ENCODE data around the gene RPUSD3. TPM values are rescaled to one million over a fixed set of nuclear protein-coding genes. Genes with fewer than 3 reads are reported as not detected.
"Not testable (repeated sequence)": the region's sequence is repeated elsewhere in the genome, so short reads cannot be mapped to it uniquely, and the experiment has no call there.

RPUSD3 gene
- total RNA-seq, 1 donor from 2014 or later = 48.4 TPM

DNA sequence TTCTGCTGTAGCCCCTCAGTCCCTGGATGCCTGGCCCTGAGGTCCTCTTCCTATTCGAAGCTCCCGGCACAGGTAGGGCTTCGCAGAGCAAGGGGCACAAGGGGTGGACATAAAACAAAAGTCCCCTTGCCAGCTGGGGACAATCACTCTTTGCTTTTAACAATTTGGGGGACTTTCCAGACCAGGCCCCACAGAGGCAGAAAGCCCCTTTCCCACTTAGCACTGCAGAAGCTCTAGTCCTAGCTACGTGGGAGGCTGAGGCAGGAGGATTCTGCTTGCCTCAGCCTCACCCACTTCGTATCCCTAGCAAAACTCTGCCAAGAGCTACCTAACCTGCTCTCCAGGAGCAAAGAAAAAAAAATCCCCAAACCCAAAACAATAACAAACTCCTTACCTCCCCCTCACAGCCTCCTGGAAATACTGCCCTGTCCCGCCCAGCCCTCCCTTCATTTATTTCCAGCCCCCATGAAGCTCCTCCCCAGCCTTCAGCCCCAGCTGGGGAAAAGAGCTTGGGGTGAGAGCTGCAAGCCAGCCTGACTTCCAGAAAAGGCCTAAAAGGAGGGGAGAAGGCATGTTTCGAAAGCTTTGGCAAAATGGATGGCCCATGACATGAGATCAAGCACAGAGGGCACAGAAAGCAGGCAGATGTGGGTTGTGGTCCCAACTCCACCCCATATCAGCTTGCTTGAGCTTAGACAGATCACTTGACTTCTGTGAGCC is 36.2 kb upstream of the RPUSD3 start, which contains the start of gene CIDEC:
CIDEC (minus strand) TSS at position 424 of the 720 bp plus-strand sequence. CDS start 1,767 bp downstream, outside the sequence.
- DNase-seq (ENCODE audit: low spot score in 2 of 2, unreplicated experiment in 2 of 2) = no peak
- no peaks in the 10 kb centered on the region for H3K36me3 Mint-ChIP-seq
- H3K27ac Mint-ChIP-seq = no peak within 1 kb of the TSS
- TF ChIP-seq, protein P1, sequence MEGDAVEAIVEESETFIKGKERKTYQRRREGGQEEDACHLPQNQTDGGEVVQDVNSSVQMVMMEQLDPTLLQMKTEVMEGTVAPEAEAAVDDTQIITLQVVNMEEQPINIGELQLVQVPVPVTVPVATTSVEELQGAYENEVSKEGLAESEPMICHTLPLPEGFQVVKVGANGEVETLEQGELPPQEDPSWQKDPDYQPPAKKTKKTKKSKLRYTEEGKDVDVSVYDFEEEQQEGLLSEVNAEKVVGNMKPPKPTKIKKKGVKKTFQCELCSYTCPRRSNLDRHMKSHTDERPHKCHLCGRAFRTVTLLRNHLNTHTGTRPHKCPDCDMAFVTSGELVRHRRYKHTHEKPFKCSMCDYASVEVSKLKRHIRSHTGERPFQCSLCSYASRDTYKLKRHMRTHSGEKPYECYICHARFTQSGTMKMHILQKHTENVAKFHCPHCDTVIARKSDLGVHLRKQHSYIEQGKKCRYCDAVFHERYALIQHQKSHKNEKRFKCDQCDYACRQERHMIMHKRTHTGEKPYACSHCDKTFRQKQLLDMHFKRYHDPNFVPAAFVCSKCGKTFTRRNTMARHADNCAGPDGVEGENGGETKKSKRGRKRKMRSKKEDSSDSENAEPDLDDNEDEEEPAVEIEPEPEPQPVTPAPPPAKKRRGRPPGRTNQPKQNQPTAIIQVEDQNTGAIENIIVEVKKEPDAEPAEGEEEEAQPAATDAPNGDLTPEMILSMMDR (IDR thresholded peaks at IDR 0.05; ENCODE audit: unreplicated experiment) = no peak
- peaks cover 6% of the 10 kb centered on the region for H3K4me1 Mint-ChIP-seq
- no peak within 1 kb of the TSS for H3K4me3 Mint-ChIP-seq
- no peaks in the 10 kb centered on the region for H3K9me3 Mint-ChIP-seq
- no peaks in the 10 kb centered on the region for H3K27me3 Mint-ChIP-seq (ENCODE audit: low read depth)

DNA sequence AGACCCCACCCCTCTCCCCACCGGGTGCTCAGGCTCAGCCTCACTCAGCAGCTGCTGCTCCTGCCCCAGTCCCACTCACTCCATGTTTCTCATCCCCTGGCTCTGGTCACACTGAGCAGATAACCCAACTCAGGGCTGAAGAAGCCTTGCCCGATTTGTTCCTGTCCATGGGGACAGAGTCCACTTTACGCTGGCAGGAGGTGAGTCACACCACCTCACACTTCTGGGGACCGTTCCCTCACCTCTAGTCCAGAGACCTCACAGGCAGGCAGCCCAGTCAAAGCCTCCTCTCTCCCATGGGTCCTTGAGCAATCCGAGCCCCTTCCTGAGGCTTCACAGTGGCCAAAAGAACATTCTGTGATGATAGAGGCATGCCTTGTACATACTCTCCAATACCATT is 34.9 kb upstream of the RPUSD3 start:
- H3K36me3 Mint-ChIP-seq = no peaks in the 10 kb centered on the region
- H3K4me1 Mint-ChIP-seq = peaks cover 2% of the 10 kb centered on the region
- H3K27me3 Mint-ChIP-seq (ENCODE audit: low read depth) = no peaks in the 10 kb centered on the region
- H3K4me3 Mint-ChIP-seq = no peak overlapping the region
- no peak overlapping the region for H3K27ac Mint-ChIP-seq
- TF ChIP-seq, protein P1 (IDR thresholded peaks at IDR 0.05; ENCODE audit: unreplicated experiment) = no peak
- no peaks in the 10 kb centered on the region for H3K9me3 Mint-ChIP-seq
- DNase-seq (ENCODE audit: low spot score in 2 of 2, unreplicated experiment in 2 of 2) = no peak

DNA sequence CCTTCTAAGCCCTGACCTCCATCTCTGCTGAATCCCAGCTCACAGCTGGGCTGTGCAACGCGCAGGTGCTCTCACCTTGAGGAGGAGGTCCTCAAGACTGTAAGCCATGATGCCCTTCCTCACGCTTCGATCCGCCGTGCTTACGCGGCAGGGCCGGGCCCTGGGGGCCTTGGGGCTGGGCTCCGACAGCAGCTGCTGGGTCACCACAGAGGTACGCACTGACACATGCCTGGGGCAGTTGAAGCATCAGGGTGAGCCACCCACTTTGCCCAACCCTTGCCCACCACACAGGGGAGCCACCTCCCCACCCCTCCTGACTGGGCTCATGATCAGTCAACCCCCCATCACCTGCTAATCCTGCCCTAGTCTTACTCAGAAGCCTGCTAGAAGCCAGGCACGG is 33.2 kb upstream of the RPUSD3 start:
- Mint-ChIP-seq H3K27me3 (ENCODE audit: low read depth) (no peaks in the 10 kb centered on the region), H3K27ac (no peak overlapping the region), H3K9me3 (no peaks in the 10 kb centered on the region), H3K36me3 (no peaks in the 10 kb centered on the region), H3K4me1 (peaks cover 5% of the 10 kb centered on the region), H3K4me3 (no peak overlapping the region)
- TF ChIP-seq, protein P1 (IDR thresholded peaks at IDR 0.05; ENCODE audit: unreplicated experiment) = no peak
- no peak for DNase-seq (ENCODE audit: low spot score in 2 of 2, unreplicated experiment in 2 of 2)

DNA sequence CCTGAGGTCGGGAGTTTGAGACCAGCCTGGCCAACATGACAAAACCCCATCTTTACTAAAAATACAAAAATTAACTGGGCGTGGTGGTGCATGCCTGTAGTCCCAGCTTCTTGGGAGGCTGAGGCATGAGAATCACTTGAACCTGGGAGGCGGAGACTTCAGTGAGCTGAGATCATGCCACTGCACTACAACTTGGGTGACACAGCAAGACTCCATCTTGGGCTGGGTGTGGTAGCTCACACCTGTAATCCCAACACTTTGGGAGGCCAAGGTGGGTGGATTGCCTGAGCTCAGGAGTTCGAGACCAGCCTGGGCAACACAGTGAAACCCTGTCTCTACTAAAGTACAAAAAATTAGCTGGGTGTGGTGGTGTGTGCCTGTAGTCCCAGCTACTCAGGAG is 32.4 kb upstream of the RPUSD3 start:
- H3K4me3 Mint-ChIP-seq; DNase-seq (ENCODE audit: low spot score in 2 of 2, unreplicated experiment in 2 of 2); H3K36me3 Mint-ChIP-seq; H3K27me3 Mint-ChIP-seq (ENCODE audit: low read depth); H3K27ac Mint-ChIP-seq; H3K9me3 Mint-ChIP-seq; H3K4me1 Mint-ChIP-seq: not testable (repeated sequence)

DNA sequence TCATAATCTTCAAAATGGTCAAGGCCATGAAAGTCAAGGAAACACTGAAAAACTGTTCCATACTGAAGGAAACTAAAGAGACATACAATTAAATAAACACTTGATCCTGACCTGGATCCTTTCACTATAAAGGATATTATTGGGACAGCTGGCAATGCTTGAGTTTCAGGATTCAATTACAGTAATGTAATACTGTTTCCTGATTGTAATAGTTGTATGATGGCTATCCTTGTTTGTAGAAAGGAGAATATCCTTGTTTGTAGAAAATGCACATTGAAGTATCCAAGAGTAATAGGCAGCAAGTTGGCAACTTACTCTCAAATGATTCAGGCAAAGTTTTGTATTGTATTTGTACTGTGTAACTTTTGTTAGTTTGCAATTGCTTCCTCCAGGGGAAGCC is 31.6 kb upstream of the RPUSD3 start:
- TF ChIP-seq, protein P1 (IDR thresholded peaks at IDR 0.05; ENCODE audit: unreplicated experiment) = no peak
- no peak for DNase-seq (ENCODE audit: low spot score in 2 of 2, unreplicated experiment in 2 of 2)
- Mint-ChIP-seq H3K4me3 (no peak overlapping the region), H3K27me3 (ENCODE audit: low read depth) (no peaks in the 10 kb centered on the region), H3K4me1 (peaks cover 5% of the 10 kb centered on the region), H3K36me3 (no peaks in the 10 kb centered on the region), H3K9me3 (no peaks in the 10 kb centered on the region), H3K27ac (no peak overlapping the region)

DNA sequence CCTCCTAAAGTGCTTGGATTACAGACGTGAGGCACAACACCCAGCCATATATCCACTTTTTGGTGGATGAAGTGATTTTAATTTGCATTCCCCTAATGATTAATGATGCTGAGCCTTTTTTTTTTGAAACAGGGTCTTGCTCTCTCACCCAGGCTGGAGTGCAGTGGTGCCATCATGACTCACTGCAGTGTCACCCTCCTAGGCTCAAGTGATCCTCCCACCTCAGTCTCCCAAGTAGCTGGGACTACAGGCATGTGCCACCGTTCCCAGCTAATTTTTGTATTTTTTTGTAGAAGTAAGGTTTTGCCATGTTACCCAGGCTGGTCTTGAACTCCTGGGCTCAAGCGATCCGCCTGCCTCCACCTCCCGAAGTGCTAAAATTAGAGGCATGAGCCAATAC is 28.3 kb upstream of the RPUSD3 start:
- H3K27me3 Mint-ChIP-seq (ENCODE audit: low read depth); DNase-seq (ENCODE audit: low spot score in 2 of 2, unreplicated experiment in 2 of 2); H3K9me3 Mint-ChIP-seq; H3K36me3 Mint-ChIP-seq; H3K27ac Mint-ChIP-seq; H3K4me1 Mint-ChIP-seq; H3K4me3 Mint-ChIP-seq: not testable (repeated sequence)
